B cell (primary cell): Measurements from ENCODE around the gene RGS7.

Source experiments
- CTCF ChIP-seq: fragments of 200-600 bp; IDR thresholded peaks from one replicate; pipeline ENCODE4 v1.8.0; 2022; ENCODE audit warnings: antibody characterized with exemption, mild to moderate bottlenecking
- EZH2 ChIP-seq: IDR thresholded peaks from 2 replicates; pipeline ENCODE4 v1.6.1; 2012; ENCODE audit warnings: borderline replicate concordance, low read depth, mild to moderate bottlenecking, moderate library complexity, low read length; ENCODE audit not compliant: insufficient read depth, poor library complexity, severe bottlenecking

GRCh38 chr1:240987928-240988327, 369.1 kb downstream of the RGS7 start:
- no peak for TF ChIP-seq CTCF
- no peak for TF ChIP-seq EZH2
